Endothelial cell (in vitro differentiated cells): ENCODE results near the gene SLA2. TPM values are rescaled to one million over a fixed set of nuclear protein-coding genes. Genes with fewer than 3 reads are reported as not detected.

ENCODE experiments used
- DNase-seq: peaks from one replicate; pipeline ENCODE4 v3.0.0; 2021; ENCODE audit warnings: low spot score
- H3K27ac Mint-ChIP-seq: one replicate; pipeline ENCODE4 v1.8.0; 2021; ENCODE audit warnings: mixed read lengths, inconsistent platforms; ENCODE audit not compliant: unreplicated experiment
- H3K27me3 Mint-ChIP-seq: one replicate; pipeline ENCODE4 v1.8.0; 2021; ENCODE audit warnings: mild to moderate bottlenecking, moderate library complexity, mixed read lengths, inconsistent platforms; ENCODE audit not compliant: unreplicated experiment
- H3K36me3 Mint-ChIP-seq: one replicate; pipeline ENCODE4 v1.8.0; 2021; ENCODE audit warnings: mild to moderate bottlenecking, low read depth, mixed read lengths, inconsistent platforms; ENCODE audit not compliant: unreplicated experiment
- H3K4me1 Mint-ChIP-seq: one replicate; pipeline ENCODE4 v1.8.0; 2021; ENCODE audit warnings: mild to moderate bottlenecking, mixed read lengths, inconsistent platforms; ENCODE audit not compliant: unreplicated experiment
- H3K4me3 Mint-ChIP-seq: one replicate; pipeline ENCODE4 v1.8.0; 2021; ENCODE audit warnings: mild to moderate bottlenecking, mixed read lengths, inconsistent platforms; ENCODE audit not compliant: unreplicated experiment
- H3K9me3 Mint-ChIP-seq: one replicate; pipeline ENCODE4 v1.8.0; 2021; ENCODE audit warnings: mixed read lengths, inconsistent platforms; ENCODE audit not compliant: unreplicated experiment
- CTCF ChIP-seq: fragments of 200-600 bp; sonication (generic); IDR thresholded peaks from one replicate; pipeline ENCODE4 v1.5.0; 2021; ENCODE audit warnings: antibody characterized with exemption; ENCODE audit not compliant: unreplicated experiment
- total RNA-seq: library from RNA; stranded (reverse); fragmentation: NEBNext Ultra II Directional; extraction: Animal tissue kit (Norgen Biotek cat#: 25700); gene quantifications from one replicate; pipeline ENCODE4 v1.2.1, GENCODE V29; 2021; ENCODE audit not compliant: unreplicated experiment

Gene SLA2
- total RNA-seq, 1 donor from 2014 or later = not detected

- Mint-ChIP-seq H3K27ac (no peak overlapping the region), H3K27me3 (no peaks in the 10 kb centered on the region), H3K4me3 (no peak overlapping the region), H3K36me3 (no peaks in the 10 kb centered on the region), H3K4me1 (no peaks in the 10 kb centered on the region), H3K9me3 (no peaks in the 10 kb centered on the region)
- TF ChIP-seq CTCF = no peak
- no peak for DNase-seq
Measured at GRCh38 chr20:36646678-36647077, 682 bp upstream of the SLA2 start.

- Mint-ChIP-seq H3K4me3 (no peak overlapping the region), H3K36me3 (no peaks in the 10 kb centered on the region), H3K27me3 (no peaks in the 10 kb centered on the region), H3K4me1 (no peaks in the 10 kb centered on the region), H3K9me3 (no peaks in the 10 kb centered on the region), H3K27ac (no peak overlapping the region)
- DNase-seq = no peak
- TF ChIP-seq CTCF = no peak
Measured at GRCh38 chr20:36645353-36645752, 643 bp downstream of the SLA2 start.

GRCh38 chr20:36644706-36645095, 1.3 kb downstream of the SLA2 start:
- H3K27ac Mint-ChIP-seq = peak overlapping the region; percentile 39
- no peak overlapping the region for H3K4me3 Mint-ChIP-seq
- H3K4me1 Mint-ChIP-seq = no peaks in the 10 kb centered on the region
- no peaks in the 10 kb centered on the region for H3K9me3 Mint-ChIP-seq
- no peak for DNase-seq
- H3K36me3 Mint-ChIP-seq = no peaks in the 10 kb centered on the region
- no peaks in the 10 kb centered on the region for H3K27me3 Mint-ChIP-seq
- TF ChIP-seq CTCF = no peak

- Mint-ChIP-seq H3K27ac (no peak overlapping the region), H3K4me3 (no peak overlapping the region), H3K27me3 (no peaks in the 10 kb centered on the region), H3K4me1 (no peaks in the 10 kb centered on the region), H3K36me3 (no peaks in the 10 kb centered on the region), H3K9me3 (no peaks in the 10 kb centered on the region)
- TF ChIP-seq CTCF = no peak
- no peak for DNase-seq
Measured at GRCh38 chr20:36644032-36644705, 1.8 kb downstream of the SLA2 start.

GRCh38 chr20:36642136-36642535, 3.9 kb downstream of the SLA2 start:
- no peak for TF ChIP-seq CTCF

More at GRCh38 chr20:36642136-36642535, 3.9 kb downstream of the SLA2 start:
- no peak overlapping the region for H3K4me3 Mint-ChIP-seq
- no peaks in the 10 kb centered on the region for H3K9me3 Mint-ChIP-seq
- H3K4me1 Mint-ChIP-seq = no peaks in the 10 kb centered on the region
- H3K27ac Mint-ChIP-seq = no peak overlapping the region
- no peaks in the 10 kb centered on the region for H3K27me3 Mint-ChIP-seq
- DNase-seq = no peak
- no peaks in the 10 kb centered on the region for H3K36me3 Mint-ChIP-seq
